CD1c-positive myeloid dendritic cell (primary cell): ENCODE results near the gene ATP1A1.

Experiments
- DNase-seq: peaks from one replicate; pipeline ENCODE4 v3.0.0-alpha.2; 2016; ENCODE audit errors: extremely low spot score

ATP1A1 gene

DNA sequence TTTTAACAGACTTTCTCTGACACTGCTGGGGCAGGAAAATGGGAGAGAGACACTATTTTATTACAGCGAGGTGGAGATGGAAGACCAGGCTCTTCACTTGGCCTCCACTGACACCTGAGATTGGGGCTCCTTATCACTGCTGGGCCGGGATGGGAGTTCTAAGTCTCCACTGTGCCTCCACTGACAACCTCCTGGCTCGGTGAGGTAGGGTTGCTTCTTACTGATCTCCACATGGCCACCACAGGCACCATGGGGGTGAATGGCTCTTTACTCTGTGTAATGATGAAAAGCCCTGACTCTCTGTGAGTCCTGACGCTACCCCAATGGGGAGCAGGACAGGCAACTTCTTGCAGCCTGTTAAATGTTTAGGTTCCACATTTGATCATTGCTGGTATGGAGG lies 67.7 kb downstream of the ATP1A1 start:
- DNase-seq = no peak

DNA sequence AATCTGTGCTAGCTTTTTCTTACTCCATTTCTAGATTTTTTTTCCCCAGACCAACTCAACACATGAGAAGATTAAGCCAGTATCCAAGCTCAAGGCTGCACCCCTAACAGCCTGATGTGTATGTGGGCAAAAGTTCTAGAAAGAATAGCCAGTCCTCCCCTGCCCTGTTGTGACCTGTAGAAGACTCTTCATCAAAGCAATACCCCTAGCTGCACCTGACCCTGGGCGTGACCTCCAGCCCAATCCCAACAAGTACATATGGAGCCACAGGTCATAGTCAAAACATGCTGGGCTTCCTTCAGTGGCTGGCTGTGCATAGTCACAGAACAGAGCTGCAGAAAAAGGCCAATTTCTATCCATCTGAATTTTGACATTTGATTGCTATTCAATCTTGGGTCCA lies 72.5 kb downstream of the ATP1A1 start:
- no peak for DNase-seq

DNA sequence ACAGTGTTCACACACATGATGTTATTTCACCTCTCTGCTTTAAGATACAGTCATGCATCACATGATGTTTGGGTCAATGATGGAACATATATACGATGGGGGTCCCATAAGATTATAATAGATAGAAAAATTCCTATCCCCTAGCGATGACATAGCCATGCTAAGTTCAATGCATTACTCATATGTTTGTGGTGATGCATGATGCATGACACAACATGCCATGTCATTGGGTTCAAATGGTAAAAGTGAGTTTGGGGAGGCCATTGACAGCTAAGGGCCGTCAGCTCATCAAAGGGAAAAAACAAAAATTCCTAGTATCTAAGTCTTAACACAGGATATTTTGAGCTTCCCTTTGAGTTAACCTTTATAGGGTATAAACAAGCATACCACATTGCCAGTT lies 73.6 kb downstream of the ATP1A1 start:
- no peak for DNase-seq

DNA sequence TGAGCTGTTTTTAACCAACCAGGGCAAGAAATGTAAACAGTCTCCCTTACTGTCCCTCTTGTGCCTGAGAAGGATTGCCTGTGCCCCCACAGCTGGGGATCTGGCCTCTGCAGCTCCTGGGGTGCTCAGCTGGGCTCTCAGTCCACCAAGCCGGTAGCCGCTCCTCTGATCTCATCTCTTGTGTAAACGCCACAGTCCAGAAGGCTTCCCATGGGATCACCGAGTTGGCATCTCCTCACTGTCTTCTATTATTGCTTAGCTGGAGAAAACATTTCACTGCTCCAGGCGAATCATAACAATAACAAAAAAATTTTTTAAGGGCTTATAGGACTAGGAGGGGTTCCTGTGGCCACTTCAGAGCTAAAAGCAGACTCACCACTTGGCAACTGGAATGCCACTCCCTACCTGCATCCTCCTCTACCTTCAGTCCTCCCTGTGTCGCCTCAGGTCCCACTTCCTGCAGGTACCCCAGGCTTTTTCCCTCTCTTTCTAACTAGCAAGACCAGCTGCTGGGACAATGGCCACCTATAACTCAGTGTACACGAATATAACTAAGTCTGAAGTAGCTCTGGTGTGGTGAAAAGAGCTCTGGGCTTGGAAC lies 75.8 kb downstream of the ATP1A1 start:
- DNase-seq = no peak

DNA sequence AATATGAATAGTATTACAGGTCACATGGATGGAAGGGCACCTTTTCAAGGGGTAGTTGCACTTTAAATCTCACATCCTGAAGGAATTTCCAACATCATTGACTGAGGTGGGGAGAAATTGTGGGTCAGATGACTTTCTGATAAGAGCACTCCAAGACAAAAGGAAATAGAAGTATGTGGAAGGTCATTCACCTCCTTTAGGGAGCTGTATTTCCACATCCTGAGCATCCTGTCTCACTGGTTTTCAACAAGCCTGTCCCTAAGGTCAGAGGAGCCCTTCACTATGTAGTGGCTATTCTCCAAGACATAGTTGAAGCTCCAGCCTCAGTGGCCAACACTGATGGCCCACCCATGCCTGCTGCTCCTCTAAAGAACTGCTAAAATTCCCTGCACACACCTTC lies 76.5 kb downstream of the ATP1A1 start:
- no peak for DNase-seq

DNA sequence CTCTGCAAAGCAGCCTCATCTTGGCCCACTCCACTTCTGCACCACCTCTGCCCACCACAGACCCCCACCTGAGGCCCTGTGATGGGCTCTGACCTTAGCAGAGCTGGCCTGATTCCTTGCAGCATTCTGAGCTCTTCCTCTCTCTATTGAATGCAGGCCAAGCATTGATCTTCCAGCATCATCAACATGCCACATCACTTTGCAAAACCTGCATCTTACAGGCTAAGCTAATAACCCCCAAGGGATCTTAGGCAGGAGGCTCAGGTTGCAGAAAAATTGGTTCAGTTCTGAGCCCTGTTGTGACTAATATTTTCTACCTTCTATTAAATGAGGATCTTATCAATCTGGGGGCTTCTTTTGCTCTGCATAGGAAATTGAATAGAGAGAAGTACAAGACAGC lies 78.7 kb downstream of the ATP1A1 start:
- DNase-seq = no peak

DNA sequence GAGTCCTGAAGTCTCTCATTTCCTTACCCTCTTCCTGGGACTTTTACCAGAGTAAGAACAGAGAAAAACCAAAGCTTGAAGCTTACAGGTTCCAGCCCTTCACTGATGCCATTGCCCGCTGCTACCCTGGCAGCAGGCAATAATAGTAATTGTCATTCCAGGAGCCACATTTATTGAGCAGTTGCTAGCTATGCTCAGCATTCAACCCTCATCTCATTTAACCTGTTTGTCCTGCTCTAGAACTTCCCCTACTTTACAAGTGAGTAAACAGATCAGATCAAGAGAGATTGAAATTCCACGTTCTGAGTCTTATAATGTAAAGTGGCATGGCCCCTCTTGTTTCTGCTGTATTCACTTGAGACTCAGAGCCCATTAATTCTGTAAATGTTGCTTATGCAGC lies 80.4 kb downstream of the ATP1A1 start:
- DNase-seq = no peak

DNA sequence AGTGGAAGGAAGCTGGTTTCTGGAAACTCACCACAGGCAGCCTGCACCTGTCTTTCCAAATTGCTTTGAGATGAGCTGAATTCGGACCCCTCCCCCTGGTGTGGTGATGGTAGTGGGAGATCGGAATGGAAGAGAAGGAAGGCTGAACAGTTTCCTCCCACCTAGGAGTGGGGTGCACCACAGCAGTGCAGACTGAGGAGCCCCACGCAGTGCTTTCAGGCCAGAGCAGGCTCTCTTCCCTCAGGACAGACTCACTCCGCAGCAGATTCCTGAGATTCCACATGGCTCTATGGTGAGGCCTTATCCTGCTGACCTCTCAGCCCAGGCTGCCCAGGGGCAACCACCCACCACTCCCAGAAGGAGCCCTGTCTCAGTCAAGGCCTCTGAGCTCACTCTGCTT lies 80.9 kb downstream of the ATP1A1 start:
- no peak for DNase-seq
